ENCODE measurements around the gene ZMYND10.

GRCh38 chr3:50298836-50299637, 46.5 kb downstream of the ZMYND10 start, which contains the start of the genes HYAL3 and NAA80:
- TF ChIP-seq ZBED1 (IDR thresholded peaks at IDR 0.05), result no peak
- TF ChIP-seq, protein P1, sequence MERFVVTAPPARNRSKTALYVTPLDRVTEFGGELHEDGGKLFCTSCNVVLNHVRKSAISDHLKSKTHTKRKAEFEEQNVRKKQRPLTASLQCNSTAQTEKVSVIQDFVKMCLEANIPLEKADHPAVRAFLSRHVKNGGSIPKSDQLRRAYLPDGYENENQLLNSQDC (CRISPR knock-in tag; IDR thresholded peaks at IDR 0.05), result no peak
- 0 out of 2 replicates have a peak, but pooled peaks have one; percentile 30 for TF ChIP-seq KAT7 (CRISPR knock-in tag; IDR thresholded peaks at IDR 0.05; ENCODE audit: borderline replicate concordance)
- TF ChIP-seq HLTF (IDR thresholded peaks at IDR 0.05), result no peak
- no peak for TF ChIP-seq POU5F1 (IDR thresholded peaks at IDR 0.05; ENCODE audit: borderline replicate concordance, low read depth, low read length, partially characterized antibody)
- no peak for TF ChIP-seq YBX1 (IDR thresholded peaks at IDR 0.05)
- TF ChIP-seq, protein P2, sequence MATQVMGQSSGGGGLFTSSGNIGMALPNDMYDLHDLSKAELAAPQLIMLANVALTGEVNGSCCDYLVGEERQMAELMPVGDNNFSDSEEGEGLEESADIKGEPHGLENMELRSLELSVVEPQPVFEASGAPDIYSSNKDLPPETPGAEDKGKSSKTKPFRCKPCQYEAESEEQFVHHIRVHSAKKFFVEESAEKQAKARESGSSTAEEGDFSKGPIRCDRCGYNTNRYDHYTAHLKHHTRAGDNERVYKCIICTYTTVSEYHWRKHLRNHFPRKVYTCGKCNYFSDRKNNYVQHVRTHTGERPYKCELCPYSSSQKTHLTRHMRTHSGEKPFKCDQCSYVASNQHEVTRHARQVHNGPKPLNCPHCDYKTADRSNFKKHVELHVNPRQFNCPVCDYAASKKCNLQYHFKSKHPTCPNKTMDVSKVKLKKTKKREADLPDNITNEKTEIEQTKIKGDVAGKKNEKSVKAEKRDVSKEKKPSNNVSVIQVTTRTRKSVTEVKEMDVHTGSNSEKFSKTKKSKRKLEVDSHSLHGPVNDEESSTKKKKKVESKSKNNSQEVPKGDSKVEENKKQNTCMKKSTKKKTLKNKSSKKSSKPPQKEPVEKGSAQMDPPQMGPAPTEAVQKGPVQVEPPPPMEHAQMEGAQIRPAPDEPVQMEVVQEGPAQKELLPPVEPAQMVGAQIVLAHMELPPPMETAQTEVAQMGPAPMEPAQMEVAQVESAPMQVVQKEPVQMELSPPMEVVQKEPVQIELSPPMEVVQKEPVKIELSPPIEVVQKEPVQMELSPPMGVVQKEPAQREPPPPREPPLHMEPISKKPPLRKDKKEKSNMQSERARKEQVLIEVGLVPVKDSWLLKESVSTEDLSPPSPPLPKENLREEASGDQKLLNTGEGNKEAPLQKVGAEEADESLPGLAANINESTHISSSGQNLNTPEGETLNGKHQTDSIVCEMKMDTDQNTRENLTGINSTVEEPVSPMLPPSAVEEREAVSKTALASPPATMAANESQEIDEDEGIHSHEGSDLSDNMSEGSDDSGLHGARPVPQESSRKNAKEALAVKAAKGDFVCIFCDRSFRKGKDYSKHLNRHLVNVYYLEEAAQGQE (IDR thresholded peaks at IDR 0.05; ENCODE audit: borderline replicate concordance), result no peak
- TF ChIP-seq, protein P2 (CRISPR knock-in tag; IDR thresholded peaks at IDR 0.05; ENCODE audit: low read depth), result no peak
- no peak for TF ChIP-seq MAFG (tag; conservative IDR thresholded peaks at IDR 0.05)
- no peak for TF ChIP-seq KLF16 (IDR thresholded peaks at IDR 0.05)
- TF ChIP-seq YY1 (IDR thresholded peaks at IDR 0.05; ENCODE audit: borderline replicate concordance in 1 of 3, control insufficient read depth in 1 of 3, extremely low read depth in 1 of 3, insufficient read depth in 3 of 3, insufficient read length in 1 of 3, insufficient replicate concordance in 2 of 3, low read depth in 1 of 3, low read length in 2 of 3), result peak in 2 of 3 experiments; percentile 20 to 49
- no peak for TF ChIP-seq ATF2 (CRISPR knock-in tag; IDR thresholded peaks at IDR 0.05)

Data from K562 (cell line).